ENCODE data around the gene MYCBP2.

DNA sequence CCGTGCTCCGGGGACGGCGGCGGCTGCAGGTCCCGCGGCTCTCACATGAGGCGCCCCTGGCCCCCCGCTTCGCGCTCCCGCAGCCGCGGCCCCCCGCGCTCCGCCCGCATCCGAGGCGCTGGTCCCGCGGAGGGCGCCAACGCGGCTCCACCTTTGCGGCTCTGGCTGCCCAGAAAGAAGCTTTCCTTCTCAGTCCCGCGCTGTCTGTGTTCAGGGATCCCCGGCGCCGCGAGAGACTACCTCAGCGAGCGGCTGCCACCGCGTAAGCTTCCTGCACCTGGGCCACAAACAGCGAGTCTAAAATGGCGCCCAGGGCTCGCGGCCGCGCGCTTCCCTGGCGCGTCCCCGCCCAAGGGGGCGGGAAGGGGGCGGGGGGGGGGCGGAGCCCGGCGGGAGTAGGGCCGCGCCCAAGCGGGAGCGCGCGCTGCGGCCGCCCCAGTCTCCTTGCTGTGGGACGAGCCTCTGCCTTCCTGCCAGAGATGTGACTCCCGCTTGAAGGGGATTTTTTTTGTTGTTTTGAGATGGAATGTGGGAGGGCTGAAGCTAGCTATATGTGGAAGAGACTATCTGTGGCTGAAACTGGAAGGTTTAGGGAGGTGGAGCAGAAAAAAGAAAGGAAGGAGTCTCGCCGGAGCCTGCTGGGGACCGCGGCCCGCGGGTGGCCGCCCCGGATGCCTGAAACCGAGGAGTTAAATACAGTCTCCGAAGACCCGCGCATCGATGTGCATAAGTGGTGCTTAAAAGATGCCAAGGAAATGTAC lies 299.9 kb downstream of the MYCBP2 start, which contains the start of gene FBXL3:
- TF ChIP-seq EZH2 (optimal IDR thresholded peaks at IDR 0.05; ENCODE audit: low read depth, low read length) = no peak
- TF ChIP-seq, protein P1, sequence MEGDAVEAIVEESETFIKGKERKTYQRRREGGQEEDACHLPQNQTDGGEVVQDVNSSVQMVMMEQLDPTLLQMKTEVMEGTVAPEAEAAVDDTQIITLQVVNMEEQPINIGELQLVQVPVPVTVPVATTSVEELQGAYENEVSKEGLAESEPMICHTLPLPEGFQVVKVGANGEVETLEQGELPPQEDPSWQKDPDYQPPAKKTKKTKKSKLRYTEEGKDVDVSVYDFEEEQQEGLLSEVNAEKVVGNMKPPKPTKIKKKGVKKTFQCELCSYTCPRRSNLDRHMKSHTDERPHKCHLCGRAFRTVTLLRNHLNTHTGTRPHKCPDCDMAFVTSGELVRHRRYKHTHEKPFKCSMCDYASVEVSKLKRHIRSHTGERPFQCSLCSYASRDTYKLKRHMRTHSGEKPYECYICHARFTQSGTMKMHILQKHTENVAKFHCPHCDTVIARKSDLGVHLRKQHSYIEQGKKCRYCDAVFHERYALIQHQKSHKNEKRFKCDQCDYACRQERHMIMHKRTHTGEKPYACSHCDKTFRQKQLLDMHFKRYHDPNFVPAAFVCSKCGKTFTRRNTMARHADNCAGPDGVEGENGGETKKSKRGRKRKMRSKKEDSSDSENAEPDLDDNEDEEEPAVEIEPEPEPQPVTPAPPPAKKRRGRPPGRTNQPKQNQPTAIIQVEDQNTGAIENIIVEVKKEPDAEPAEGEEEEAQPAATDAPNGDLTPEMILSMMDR (IDR thresholded peaks at IDR 0.05; ENCODE audit: low read length) = no peak
- no peak for TF ChIP-seq EZH2phosphoT487 (IDR thresholded peaks at IDR 0.05; ENCODE audit: low read length)

Data from MM.1S (cell line).